Activated T-cell treated with anti-CD3 and anti-CD28 coated beads, Interleukin-2, amount 50 U/mL, for 72 hours (primary cell): ENCODE results near the gene HOMER2. TPM values are rescaled to one million over a fixed set of nuclear protein-coding genes. Genes with fewer than 3 reads are reported as not detected.
"Not testable (repeated sequence)": the region's sequence is repeated elsewhere in the genome, so short reads cannot be mapped to it uniquely, and the experiment has no call there.

Experiments used
- ATAC-seq, 2 donors: fragments of 150-1000 bp; cut with Tn5 transposase; replicated peaks in 1 of 2; 2 replicates each; pipeline ENCODE4 v1.10.0; 2021; ENCODE audit warnings: moderate library complexity in 2 of 2, mild to moderate bottlenecking in 1 of 2
- DNase-seq, 2 donors: peaks; one replicate each; pipeline ENCODE4 v3.0.0; 2021 to 2022; ENCODE audit warnings: mixed read lengths in 1 of 2
- H3K27ac Mint-ChIP-seq: one replicate; pipeline ENCODE4 v1.8.0; 2022; ENCODE audit warnings: mild to moderate bottlenecking, moderate library complexity, mixed read lengths
- H3K27me3 Mint-ChIP-seq: one replicate; pipeline ENCODE4 v1.8.0; 2022; ENCODE audit warnings: low read depth, mixed read lengths
- H3K36me3 Mint-ChIP-seq, 2 donors: one replicate each; pipeline ENCODE4 v1.8.0; 2022; ENCODE audit warnings: mixed read lengths in 2 of 2, mild to moderate bottlenecking in 1 of 2; ENCODE audit not compliant: insufficient read depth in 2 of 2
- H3K4me1 Mint-ChIP-seq: one replicate; pipeline ENCODE4 v1.8.0; 2022; ENCODE audit warnings: low read depth, mixed read lengths
- H3K4me3 Mint-ChIP-seq, 2 donors: one replicate each; pipeline ENCODE4 v1.8.0; 2022; ENCODE audit warnings: mild to moderate bottlenecking in 2 of 2, mixed read lengths in 2 of 2, moderate library complexity in 2 of 2
- H3K9me3 Mint-ChIP-seq, 2 donors: one replicate each; pipeline ENCODE4 v1.8.0; 2022; ENCODE audit warnings: mixed read lengths in 2 of 2
- total RNA-seq, 2 donors: library from RNA; stranded (reverse); gene quantifications; one replicate each; pipeline ENCODE4 v1.2.3, GENCODE V29; 2022

Gene HOMER2
- total RNA-seq, 2 donors from 2014 or later, result 9.6 to 10.9 TPM

GRCh38 chr15:82894971-82895520, 57.5 kb downstream of the HOMER2 start:
- H3K27me3 Mint-ChIP-seq, result no peaks in the 10 kb centered on the region
- no peaks in the 10 kb centered on the region for H3K4me1 Mint-ChIP-seq
- DNase-seq (no peak), ATAC-seq (no peak)
- no peak overlapping the region for H3K4me3 Mint-ChIP-seq
- H3K27ac Mint-ChIP-seq, result no peak overlapping the region
- no peaks in the 10 kb centered on the region for H3K36me3 Mint-ChIP-seq
- no peaks in the 10 kb centered on the region for H3K9me3 Mint-ChIP-seq

- not testable (repeated sequence) for H3K27ac Mint-ChIP-seq, ATAC-seq
Observed at GRCh38 chr15:82893473-82893872, 59.0 kb downstream of the HOMER2 start.

GRCh38 chr15:82892573-82892972, 59.9 kb downstream of the HOMER2 start:
- ATAC-seq, result no peak
- DNase-seq, result no peak
- H3K27ac Mint-ChIP-seq, result no peak overlapping the region
- no peaks in the 10 kb centered on the region for H3K4me1 Mint-ChIP-seq
- H3K9me3 Mint-ChIP-seq, result no peaks in the 10 kb centered on the region
- H3K36me3 Mint-ChIP-seq, result no peaks in the 10 kb centered on the region
- H3K27me3 Mint-ChIP-seq, result no peaks in the 10 kb centered on the region
- no peak overlapping the region for H3K4me3 Mint-ChIP-seq

More at GRCh38 chr15:82893473-82893872, 59.0 kb downstream of the HOMER2 start:
- not testable (repeated sequence) for H3K4me1 Mint-ChIP-seq, H3K4me3 Mint-ChIP-seq, H3K27me3 Mint-ChIP-seq, H3K36me3 Mint-ChIP-seq, DNase-seq, H3K9me3 Mint-ChIP-seq

GRCh38 chr15:82890995-82891390, 61.5 kb downstream of the HOMER2 start:
- Mint-ChIP-seq H3K4me3 (no peak overlapping the region), H3K27me3 (no peaks in the 10 kb centered on the region), H3K36me3 (no peaks in the 10 kb centered on the region), H3K4me1 (no peaks in the 10 kb centered on the region), H3K9me3 (no peaks in the 10 kb centered on the region), H3K27ac (no peak overlapping the region)
- DNase-seq, result no peak
- ATAC-seq, result no peak

DNA sequence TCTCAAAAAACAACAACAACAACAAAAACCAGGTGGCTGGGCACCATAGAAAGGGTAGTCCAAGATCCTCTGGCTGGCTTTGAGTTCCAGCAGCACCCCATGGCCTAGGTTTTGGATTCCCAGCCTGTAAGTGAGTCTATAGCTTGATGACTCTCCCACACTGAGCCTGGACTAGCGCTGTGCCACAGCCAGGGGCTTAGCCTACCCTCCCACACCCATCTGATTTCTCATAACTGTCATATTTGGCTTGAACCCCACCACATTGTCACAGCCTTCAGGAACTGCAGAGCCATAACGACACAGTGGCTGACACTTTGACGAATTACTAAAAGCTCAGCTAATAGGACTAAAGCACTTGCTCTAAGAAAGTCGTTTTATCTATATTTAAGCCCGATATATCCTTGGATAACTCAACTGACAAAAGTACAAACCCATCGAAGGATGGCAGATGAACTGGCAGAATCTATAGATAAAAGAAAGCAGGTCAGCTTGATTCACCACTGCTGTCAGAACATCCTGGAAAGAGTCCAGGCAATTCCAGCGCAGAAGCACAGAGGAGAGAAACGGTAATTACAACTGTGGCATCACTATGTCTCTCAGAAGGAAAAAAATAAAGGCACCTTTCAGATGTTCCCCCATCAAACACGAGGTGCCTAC, 62.1 kb downstream of the HOMER2 start:
- DNase-seq, result no peak
- Mint-ChIP-seq H3K4me3 (no peak overlapping the region), H3K27me3 (no peaks in the 10 kb centered on the region), H3K27ac (no peak overlapping the region), H3K4me1 (no peaks in the 10 kb centered on the region), H3K9me3 (no peaks in the 10 kb centered on the region), H3K36me3 (no peaks in the 10 kb centered on the region)
- ATAC-seq, result no peak

DNA sequence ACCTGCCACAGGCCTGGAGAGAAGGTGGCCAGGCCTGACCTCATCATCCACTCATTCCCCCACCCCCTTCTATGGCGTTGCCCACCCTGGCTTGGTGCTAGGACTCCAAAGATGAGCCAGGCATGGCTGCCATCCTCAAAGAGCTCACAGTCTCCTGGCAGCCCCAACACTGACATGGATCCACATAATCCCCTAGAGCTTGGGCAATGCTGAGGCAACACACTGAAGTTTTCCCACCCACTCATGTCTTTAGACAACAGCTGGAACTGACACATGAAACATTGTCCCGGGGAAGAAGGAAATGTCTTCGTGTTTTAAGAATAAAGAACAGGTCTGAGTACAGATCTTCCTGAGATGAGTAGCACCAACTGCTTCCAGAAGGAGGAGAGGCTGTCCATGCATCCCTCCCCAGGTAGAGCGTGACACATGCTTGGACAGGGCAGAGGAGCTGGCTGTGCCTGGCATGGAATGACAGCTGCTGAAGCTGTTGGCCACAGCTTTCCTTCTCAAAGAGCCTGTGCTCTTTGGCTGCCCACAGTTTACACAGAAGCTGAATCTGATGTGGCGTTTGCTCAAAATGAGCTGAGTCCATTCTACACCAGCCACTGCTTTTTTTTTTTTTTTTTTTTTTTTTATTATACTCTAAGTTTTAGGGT, 70.1 kb downstream of the HOMER2 start:
- ATAC-seq (no peak), DNase-seq (no peak)
- no peaks in the 10 kb centered on the region for H3K27me3 Mint-ChIP-seq
- H3K4me3 Mint-ChIP-seq, result no peak overlapping the region
- H3K4me1 Mint-ChIP-seq, result no peaks in the 10 kb centered on the region
- H3K36me3 Mint-ChIP-seq, result no peaks in the 10 kb centered on the region
- H3K27ac Mint-ChIP-seq, result no peak overlapping the region
- H3K9me3 Mint-ChIP-seq, result no peaks in the 10 kb centered on the region

GRCh38 chr15:82881747-82882146, 70.8 kb downstream of the HOMER2 start:
- no peaks in the 10 kb centered on the region for H3K36me3 Mint-ChIP-seq
- no peaks in the 10 kb centered on the region for H3K9me3 Mint-ChIP-seq
- H3K4me3 Mint-ChIP-seq, result no peak overlapping the region
- no peak for ATAC-seq
- no peaks in the 10 kb centered on the region for H3K4me1 Mint-ChIP-seq
- H3K27me3 Mint-ChIP-seq, result no peaks in the 10 kb centered on the region
- DNase-seq, result no peak
- no peak overlapping the region for H3K27ac Mint-ChIP-seq

DNA sequence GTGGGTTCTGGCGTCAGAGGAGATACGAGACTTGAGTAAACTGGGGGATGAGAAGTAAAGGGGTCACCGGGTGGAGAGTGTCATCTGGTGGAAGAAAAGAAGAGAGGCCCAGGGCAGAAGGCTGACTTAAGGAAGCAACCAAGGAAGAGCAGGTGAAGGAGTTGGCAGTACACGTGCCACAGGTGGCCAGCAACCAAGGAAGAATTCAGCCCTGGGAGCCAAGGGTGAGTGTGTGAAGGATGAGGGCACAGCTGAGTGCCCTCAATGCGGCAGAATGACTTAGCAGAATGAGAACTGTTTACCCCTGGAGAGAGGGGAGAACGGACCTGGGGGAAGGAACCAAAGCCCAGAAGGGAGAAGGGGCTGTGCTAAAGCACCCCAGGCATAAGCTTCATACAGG, 71.8 kb downstream of the HOMER2 start:
- H3K36me3 Mint-ChIP-seq, result no peaks in the 10 kb centered on the region
- H3K4me1 Mint-ChIP-seq, result no peaks in the 10 kb centered on the region
- no peak overlapping the region for H3K27ac Mint-ChIP-seq
- no peaks in the 10 kb centered on the region for H3K9me3 Mint-ChIP-seq
- no peak for DNase-seq
- no peak for ATAC-seq
- no peaks in the 10 kb centered on the region for H3K27me3 Mint-ChIP-seq
- no peak overlapping the region for H3K4me3 Mint-ChIP-seq

DNA sequence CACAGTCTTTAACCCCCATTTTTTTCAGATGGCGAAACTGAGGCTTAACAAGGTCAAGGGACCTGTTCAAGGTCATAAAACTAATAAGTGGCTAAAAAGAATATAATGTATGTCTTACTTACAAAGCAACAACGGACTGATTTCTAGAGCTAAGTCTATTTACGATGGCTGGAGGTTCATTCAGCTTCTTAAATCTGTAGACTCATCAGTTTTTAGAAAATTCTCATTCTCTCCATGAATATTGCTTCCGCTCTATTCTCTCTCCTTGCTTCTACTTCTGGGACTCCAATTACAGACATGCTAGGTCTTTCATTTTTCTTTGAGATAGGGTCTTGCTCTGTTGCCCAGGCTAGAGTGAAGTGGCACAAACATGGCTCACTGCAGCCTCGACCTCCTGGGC, 74.2 kb downstream of the HOMER2 start:
- H3K27ac Mint-ChIP-seq, result no peak overlapping the region
- ATAC-seq, result no peak

GRCh38 chr15:82877825-82878224, 74.7 kb downstream of the HOMER2 start:
- Mint-ChIP-seq H3K27me3 (no peaks in the 10 kb centered on the region), H3K4me1 (no peaks in the 10 kb centered on the region), H3K4me3 (no peak overlapping the region), H3K27ac (no peak overlapping the region), H3K36me3 (no peaks in the 10 kb centered on the region), H3K9me3 (no peaks in the 10 kb centered on the region)
- no peak for ATAC-seq
- no peak for DNase-seq

More for the DNA sequence above, 74.2 kb downstream of the HOMER2 start:
- no peak overlapping the region for H3K4me3 Mint-ChIP-seq
- no peak for DNase-seq
- no peaks in the 10 kb centered on the region for H3K4me1 Mint-ChIP-seq
- no peaks in the 10 kb centered on the region for H3K9me3 Mint-ChIP-seq
- no peaks in the 10 kb centered on the region for H3K36me3 Mint-ChIP-seq
- H3K27me3 Mint-ChIP-seq, result no peaks in the 10 kb centered on the region

DNA sequence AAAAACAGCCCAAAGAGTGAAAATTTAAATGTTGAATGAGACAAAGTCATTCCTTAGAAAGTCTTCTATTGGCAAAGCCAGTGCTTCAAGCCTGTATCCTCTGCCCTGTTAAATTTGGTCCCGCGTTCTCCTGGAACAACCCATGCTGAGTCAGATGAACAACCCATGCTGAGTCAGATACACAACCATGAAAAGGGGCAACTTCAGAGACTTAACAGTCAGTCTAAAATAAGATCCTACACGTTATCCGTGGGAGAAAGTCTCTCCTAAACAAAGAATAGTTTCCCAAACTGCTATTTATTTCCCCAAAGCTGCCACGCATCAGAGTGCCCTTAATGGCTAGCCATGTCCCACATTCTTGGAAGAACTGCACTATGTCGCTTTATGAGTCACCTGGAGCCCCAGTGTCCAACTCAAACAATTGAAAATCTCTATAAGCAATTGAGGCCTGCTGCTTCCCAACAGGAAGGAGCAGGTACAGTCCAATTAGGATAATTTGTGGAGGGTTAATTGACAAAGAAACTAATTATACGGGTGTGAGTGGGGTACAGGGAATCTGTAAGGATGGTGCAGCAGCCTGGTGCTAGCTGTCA, 77.0 kb downstream of the HOMER2 start:
- Mint-ChIP-seq H3K4me3 (no peak overlapping the region), H3K27me3 (peaks cover 5% of the 10 kb centered on the region), H3K27ac (no peak overlapping the region), H3K36me3 (no peaks in the 10 kb centered on the region), H3K4me1 (no peaks in the 10 kb centered on the region), H3K9me3 (no peaks in the 10 kb centered on the region)
- DNase-seq, result no peak
- ATAC-seq, result no peak

GRCh38 chr15:82874961-82875360, 77.6 kb downstream of the HOMER2 start:
- no peak overlapping the region for H3K4me3 Mint-ChIP-seq
- peaks cover 5% of the 10 kb centered on the region for H3K27me3 Mint-ChIP-seq
- DNase-seq, result no peak
- H3K27ac Mint-ChIP-seq, result no peak overlapping the region
- no peaks in the 10 kb centered on the region for H3K36me3 Mint-ChIP-seq
- H3K9me3 Mint-ChIP-seq, result no peaks in the 10 kb centered on the region
- ATAC-seq, result no peak
- no peaks in the 10 kb centered on the region for H3K4me1 Mint-ChIP-seq

DNA sequence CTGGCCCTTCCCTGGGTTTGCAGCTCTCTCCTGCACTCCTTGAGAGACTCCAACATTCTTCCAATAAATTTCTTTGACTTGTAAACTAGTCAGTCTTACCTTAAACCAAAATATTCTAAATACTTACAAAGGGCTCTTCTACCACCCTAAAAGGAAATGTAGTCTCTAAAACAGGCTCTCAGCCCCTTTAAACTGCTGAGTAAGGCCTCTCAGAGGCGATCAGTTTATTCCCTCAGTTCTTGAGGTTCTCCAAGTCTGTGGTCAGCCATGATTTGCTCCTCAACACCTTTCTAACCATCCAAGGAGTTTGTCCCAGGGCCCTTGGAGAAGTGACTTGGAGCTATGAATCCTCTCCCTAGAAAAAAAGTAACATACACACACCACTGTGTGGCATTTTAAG, 78.3 kb downstream of the HOMER2 start:
- H3K4me1 Mint-ChIP-seq, result no peaks in the 10 kb centered on the region
- ATAC-seq (no peak), DNase-seq (no peak)
- H3K36me3 Mint-ChIP-seq, result no peaks in the 10 kb centered on the region
- H3K27ac Mint-ChIP-seq, result no peak overlapping the region
- H3K27me3 Mint-ChIP-seq, result peaks cover 5% of the 10 kb centered on the region
- H3K4me3 Mint-ChIP-seq, result no peak overlapping the region
- H3K9me3 Mint-ChIP-seq, result no peaks in the 10 kb centered on the region
